Gastrocnemius medialis (tissue), 4 donors: ENCODE data around the gene TBC1D3B. TPM values are rescaled to one million over a fixed set of nuclear protein-coding genes. Genes with fewer than 3 reads are reported as not detected.
"Not testable (repeated sequence)": the region's sequence is repeated elsewhere in the genome, so short reads cannot be mapped to it uniquely, and the experiment has no call there.

ENCODE experiments used
- ATAC-seq, 2 donors: fragments of 150-250 bp; one replicate each; pipeline ENCODE4 v1.9.1; 2016
- DNase-seq, 2 donors: peaks; one replicate each; pipeline ENCODE4 v3.0.0-alpha.2; 2019
- H3K27ac ChIP-seq, 4 donors: fragments of 200-600 bp; sonication (generic); 1 replicate in 1 of 4; 2 replicates in 3 of 4; pipeline ENCODE4 v1.5.1; 2016 to 2018; ENCODE audit warnings: mild to moderate bottlenecking in 2 of 4, moderate library complexity in 1 of 4
- H3K27me3 ChIP-seq, 3 donors: fragments of 200-600 bp; sonication (generic) in 2 of 3; 1 replicate in 1 of 3; 2 replicates in 2 of 3; pipeline versions ENCODE4 v1.5.1 to v1.6.0; 2016 to 2019; ENCODE audit warnings: mild to moderate bottlenecking in 1 of 3, moderate library complexity in 1 of 3
- H3K36me3 ChIP-seq, 2 donors: fragments of 200-600 bp; sonication (generic) in 1 of 2; one replicate each; pipeline ENCODE4 v1.5.1; 2017 to 2018
- H3K4me1 ChIP-seq, 2 donors: fragments of 200-600 bp; sonication (generic) in 1 of 2; one replicate each; pipeline ENCODE4 v1.5.1; 2016 to 2017; ENCODE audit warnings: mild to moderate bottlenecking in 2 of 2
- H3K4me3 ChIP-seq, 4 donors: fragments of 200-600 bp; sonication (generic) in 3 of 4; 1 replicate in 1 of 4; 2 replicates in 3 of 4; pipeline ENCODE4 v1.5.1; 2016 to 2019; ENCODE audit warnings: mild to moderate bottlenecking in 2 of 4
- H3K9me3 ChIP-seq, 3 donors: fragments of 200-600 bp; sonication (generic) in 2 of 3; 1 replicate in 1 of 3; 2 replicates in 2 of 3; pipeline ENCODE4 v1.5.1; 2016 to 2019
- POLR2A ChIP-seq, 2 donors: fragments of 450-650 bp; IDR thresholded peaks; one replicate each; pipeline ENCODE4 v1.6.1; 2017; ENCODE audit warnings: antibody characterized with exemption in 2 of 2, mild to moderate bottlenecking in 2 of 2, moderate library complexity in 2 of 2
- in situ Hi-C, 4 donors: fragments of 200-750 bp; cut with MboI; loops; one replicate each; pipeline versions ENCODE4 v1.15.0 to v1.8.0; 2017; ENCODE audit warnings: low sequenced_read_pairs in 4 of 4
- intact Hi-C: fragments of 100-400 bp; cut with DNase I; formaldehyde crosslinking; loops from one replicate; pipeline ENCODE4 v1.15.1; 2023; ENCODE audit warnings: low total_unique reads
- total RNA-seq, 4 donors: library from RNA; depleted of rRNA; stranded (reverse); fragments of >200 nt; gene quantifications; one replicate each; pipeline versions ENCODE4 v1.1.0 to v1.2.3, GENCODE V29; 2016
- TF ChIP-seq, protein P1 (sequence below), 5 experiments: fragments of 450-650 bp in 3 of 5; fragments of 200-600 bp in 2 of 5; sonication (generic) in 2 of 5; IDR thresholded peaks in 4 of 5; conservative IDR thresholded peaks in 1 of 5; 1 replicate in 4 of 5; 2 replicates in 1 of 5; pipeline ENCODE4 v1.5.1; 2016 to 2019; ENCODE audit warnings: antibody characterized with exemption in 5 of 5, mild to moderate bottlenecking in 3 of 5, moderate library complexity in 3 of 5

TBC1D3B gene
- total RNA-seq, 4 donors from 2014 or later, result 0.98 to 4.8 TPM; not detected in 2

- in situ Hi-C loops, result loop anchor here in 1 of 4 donors (25.0 kb wide), 1 partner anchor 141 kb away; the partner anchor contains the start of genes CCL14 and CCL16
These were observed 48.5 kb downstream of the TBC1D3B start for GRCh38 chr17:36127911-36128310.

GRCh38 chr17:36127199-36127893 is 49.1 kb downstream of the TBC1D3B start:
- no peak for ATAC-seq
- in situ Hi-C loops, result loop anchor here in 1 of 4 donors (25.0 kb wide), 1 partner anchor 140 kb away; the partner anchor contains the start of genes CCL14 and CCL16
- intact Hi-C loops, result no loop called here

More at GRCh38 chr17:36127911-36128310, 48.5 kb downstream of the TBC1D3B start:
- Histone ChIP-seq H3K36me3 (no peaks in the 10 kb centered on the region), H3K4me3 (no peak overlapping the region), H3K9me3 (no peaks in the 10 kb centered on the region), H3K4me1 (no peaks in the 10 kb centered on the region), H3K27me3 (peaks cover 0 to 2% (median 0%) of the 10 kb centered on the region in 3 donors), H3K27ac (no peak overlapping the region)
- intact Hi-C loops, result no loop called here
- ATAC-seq, result no peak
- TF ChIP-seq, protein P1, sequence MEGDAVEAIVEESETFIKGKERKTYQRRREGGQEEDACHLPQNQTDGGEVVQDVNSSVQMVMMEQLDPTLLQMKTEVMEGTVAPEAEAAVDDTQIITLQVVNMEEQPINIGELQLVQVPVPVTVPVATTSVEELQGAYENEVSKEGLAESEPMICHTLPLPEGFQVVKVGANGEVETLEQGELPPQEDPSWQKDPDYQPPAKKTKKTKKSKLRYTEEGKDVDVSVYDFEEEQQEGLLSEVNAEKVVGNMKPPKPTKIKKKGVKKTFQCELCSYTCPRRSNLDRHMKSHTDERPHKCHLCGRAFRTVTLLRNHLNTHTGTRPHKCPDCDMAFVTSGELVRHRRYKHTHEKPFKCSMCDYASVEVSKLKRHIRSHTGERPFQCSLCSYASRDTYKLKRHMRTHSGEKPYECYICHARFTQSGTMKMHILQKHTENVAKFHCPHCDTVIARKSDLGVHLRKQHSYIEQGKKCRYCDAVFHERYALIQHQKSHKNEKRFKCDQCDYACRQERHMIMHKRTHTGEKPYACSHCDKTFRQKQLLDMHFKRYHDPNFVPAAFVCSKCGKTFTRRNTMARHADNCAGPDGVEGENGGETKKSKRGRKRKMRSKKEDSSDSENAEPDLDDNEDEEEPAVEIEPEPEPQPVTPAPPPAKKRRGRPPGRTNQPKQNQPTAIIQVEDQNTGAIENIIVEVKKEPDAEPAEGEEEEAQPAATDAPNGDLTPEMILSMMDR (IDR thresholded peaks at IDR 0.05 in 4 of 5, conservative IDR thresholded peaks at IDR 0.05 in 1 of 5), result no peak
- no peak for TF ChIP-seq POLR2A (IDR thresholded peaks at IDR 0.05)
- DNase-seq, result no peak

GRCh38 chr17:36124879-36125824 is 51.3 kb downstream of the TBC1D3B start:
- TF ChIP-seq, protein P1 (IDR thresholded peaks at IDR 0.05 in 4 of 5, conservative IDR thresholded peaks at IDR 0.05 in 1 of 5), result no peak
- TF ChIP-seq POLR2A (IDR thresholded peaks at IDR 0.05), result no peak
- DNase-seq (no peak), ATAC-seq (no peak)
- Histone ChIP-seq H3K9me3 (no peaks in the 10 kb centered on the region), H3K27ac (no peak overlapping the region), H3K4me3 (no peak overlapping the region), H3K4me1 (no peaks in the 10 kb centered on the region), H3K27me3 (no peaks in the 10 kb centered on the region), H3K36me3 (no peaks in the 10 kb centered on the region)
- intact Hi-C loops, result no loop called here
- in situ Hi-C loops, result loop anchor here in 1 of 4 donors (25.0 kb wide), 1 partner anchor 138 kb away; the partner anchor contains the start of genes CCL14 and CCL16

More at GRCh38 chr17:36127199-36127893, 49.1 kb downstream of the TBC1D3B start:
- no peak overlapping the region for H3K27ac ChIP-seq
- peaks cover 0 to 2% (median 0%) of the 10 kb centered on the region in 3 donors for H3K27me3 ChIP-seq
- no peak overlapping the region for H3K4me3 ChIP-seq
- no peak for TF ChIP-seq POLR2A (IDR thresholded peaks at IDR 0.05)
- TF ChIP-seq, protein P1 (IDR thresholded peaks at IDR 0.05 in 4 of 5, conservative IDR thresholded peaks at IDR 0.05 in 1 of 5), result no peak
- H3K9me3 ChIP-seq, result no peaks in the 10 kb centered on the region
- no peaks in the 10 kb centered on the region for H3K36me3 ChIP-seq
- no peak for DNase-seq
- H3K4me1 ChIP-seq, result no peaks in the 10 kb centered on the region

- ATAC-seq, result no peak
- DNase-seq, result no peak
- no peaks in the 10 kb centered on the region for H3K36me3 ChIP-seq
- H3K9me3 ChIP-seq, result no peaks in the 10 kb centered on the region
- H3K4me3 ChIP-seq, result no peak overlapping the region
- TF ChIP-seq POLR2A (IDR thresholded peaks at IDR 0.05), result no peak
- TF ChIP-seq, protein P1 (IDR thresholded peaks at IDR 0.05 in 4 of 5, conservative IDR thresholded peaks at IDR 0.05 in 1 of 5), result no peak
- in situ Hi-C loops, result no loop called here
- no peak overlapping the region for H3K27ac ChIP-seq
- H3K4me1 ChIP-seq, result no peaks in the 10 kb centered on the region
- no peaks in the 10 kb centered on the region for H3K27me3 ChIP-seq
- intact Hi-C loops, result no loop called here
These were observed 53.0 kb downstream of the TBC1D3B start for GRCh38 chr17:36123431-36123830.

DNA sequence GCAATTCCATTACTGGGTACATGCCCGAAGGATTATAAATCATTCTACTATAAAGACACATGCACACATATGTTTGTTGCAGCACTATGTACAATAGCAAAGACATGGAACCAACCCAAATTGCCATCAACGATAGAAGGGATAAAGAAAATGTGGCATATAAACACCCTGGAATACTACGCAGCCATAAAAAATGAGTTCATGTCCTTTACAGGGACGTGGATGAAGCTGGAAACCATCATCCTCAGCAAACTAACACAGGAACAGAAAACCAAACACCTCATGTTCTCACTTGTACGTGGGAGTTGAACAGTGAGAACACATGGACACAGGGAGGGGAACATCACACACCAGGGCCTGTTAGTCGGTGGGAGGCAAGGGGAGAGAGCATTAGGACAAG is 55.3 kb downstream of the TBC1D3B start:
- H3K9me3 ChIP-seq, H3K27ac ChIP-seq, ATAC-seq, H3K27me3 ChIP-seq, DNase-seq, H3K36me3 ChIP-seq, H3K4me3 ChIP-seq, intact Hi-C loops, in situ Hi-C loops, H3K4me1 ChIP-seq: not testable (repeated sequence)
